HEK293T (cell line): ENCODE measurements around the gene BIRC6.

Experiments used
- ARNT ChIP-seq: fragments of 450-650 bp; IDR thresholded peaks from 2 replicates; pipeline ENCODE4 v1.6.1; 2017; ENCODE audit warnings: mild to moderate bottlenecking
- BHLHE40 ChIP-seq: fragments of 450-650 bp; IDR thresholded peaks from 2 replicates; pipeline ENCODE4 v1.6.1; 2016; ENCODE audit warnings: mild to moderate bottlenecking, moderate library complexity, borderline replicate concordance
- CTBP1 ChIP-seq: fragments of 450-650 bp; IDR thresholded peaks from 2 replicates; pipeline ENCODE4 v1.6.1; 2016; ENCODE audit warnings: borderline replicate concordance
- ELF4 ChIP-seq: fragments of 450-650 bp; IDR thresholded peaks from 2 replicates; pipeline ENCODE4 v1.6.1; 2017; ENCODE audit warnings: antibody characterized with exemption
- FOXA1 ChIP-seq: fragments of 450-650 bp; IDR thresholded peaks from 2 replicates; pipeline ENCODE4 v1.6.1; 2016; ENCODE audit warnings: mild to moderate bottlenecking
- FOXK2 ChIP-seq: fragments of 450-650 bp; IDR thresholded peaks from 2 replicates; pipeline ENCODE4 v1.6.1; 2016; ENCODE audit warnings: mild to moderate bottlenecking
- HDGF ChIP-seq: fragments of 450-650 bp; IDR thresholded peaks from 2 replicates; pipeline ENCODE4 v1.6.1; 2017; ENCODE audit warnings: antibody characterized with exemption, borderline replicate concordance
- SP1 ChIP-seq: fragments of 450-650 bp; IDR thresholded peaks from 2 replicates; pipeline ENCODE4 v1.6.1; 2017
- SUZ12 ChIP-seq: fragments of 450-650 bp; IDR thresholded peaks from 2 replicates; pipeline ENCODE4 v1.6.1; 2016; ENCODE audit warnings: mild to moderate bottlenecking
- TARDBP ChIP-seq: fragments of 450-650 bp; IDR thresholded peaks from 2 replicates; pipeline ENCODE4 v1.6.1; 2016

GRCh38 chr2:32377928-32378327 lies 21.1 kb downstream of the BIRC6 start:
- no peak for TF ChIP-seq FOXA1
- TF ChIP-seq CTBP1: no peak
- no peak for TF ChIP-seq SP1
- no peak for TF ChIP-seq ARNT
- TF ChIP-seq HDGF: no peak
- no peak for TF ChIP-seq FOXK2
- no peak for TF ChIP-seq TARDBP
- no peak for TF ChIP-seq BHLHE40
- TF ChIP-seq SUZ12: no peak
- no peak for TF ChIP-seq ELF4
